Anterior cingulate cortex (tissue), 58 donors: ENCODE measurements around the gene GTF2H2C.
"Not testable (repeated sequence)": the region's sequence is repeated elsewhere in the genome, so short reads cannot be mapped to it uniquely, and the experiment has no call there.

Source experiments
- DNase-seq, 58 donors: peaks; one replicate each; lab custom pipeline; 2025; lab: John Stamatoyannopoulos, UW

GTF2H2C gene

DNA sequence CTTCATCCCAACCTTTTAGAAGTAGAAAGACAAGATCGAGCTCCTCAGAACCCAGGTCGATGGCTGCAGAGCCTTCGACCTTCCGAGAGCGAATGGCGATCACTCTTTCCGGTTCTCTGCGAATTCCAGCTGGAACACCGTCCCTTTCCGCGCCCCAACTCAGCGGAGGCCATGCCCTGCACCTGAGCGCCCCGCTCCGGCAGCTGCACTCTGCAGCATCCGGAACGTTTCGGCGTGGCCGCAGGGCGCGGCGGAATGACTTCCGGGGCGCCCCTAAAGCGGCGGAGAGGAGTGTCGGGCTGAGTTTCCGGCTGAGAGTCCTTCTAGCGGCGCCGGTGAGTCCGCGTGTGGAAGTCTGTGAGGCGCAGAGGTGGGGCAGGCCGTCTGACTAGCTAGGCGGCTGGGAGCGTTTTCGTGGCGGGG, at the start of gene GTF2H2C:
GTF2H2C (plus strand) TSS at position 284 of the 423 bp plus-strand sequence. CDS start 4,942 bp downstream, outside the sequence.
- not testable (repeated sequence) for DNase-seq

DNA sequence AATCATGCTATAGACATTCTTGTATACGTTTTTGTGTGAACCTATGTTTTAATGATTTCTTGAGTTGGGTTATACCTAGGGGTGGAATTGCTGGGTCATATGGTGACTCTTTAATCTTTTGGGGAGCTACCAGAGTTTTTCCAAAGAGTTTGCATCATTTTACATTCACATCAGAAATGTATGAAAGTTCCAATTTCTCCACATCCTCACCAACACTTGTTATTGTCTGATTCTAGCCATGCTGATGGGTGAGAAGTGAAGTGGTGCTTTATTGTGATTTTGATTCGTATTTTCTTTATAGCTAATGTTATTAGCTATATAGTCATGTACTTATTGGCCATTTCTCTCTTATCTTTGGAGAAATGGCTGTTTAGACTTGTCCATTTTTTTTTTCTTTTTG, 49.3 kb upstream of the GTF2H2C start:
- DNase-seq: no peak

DNA sequence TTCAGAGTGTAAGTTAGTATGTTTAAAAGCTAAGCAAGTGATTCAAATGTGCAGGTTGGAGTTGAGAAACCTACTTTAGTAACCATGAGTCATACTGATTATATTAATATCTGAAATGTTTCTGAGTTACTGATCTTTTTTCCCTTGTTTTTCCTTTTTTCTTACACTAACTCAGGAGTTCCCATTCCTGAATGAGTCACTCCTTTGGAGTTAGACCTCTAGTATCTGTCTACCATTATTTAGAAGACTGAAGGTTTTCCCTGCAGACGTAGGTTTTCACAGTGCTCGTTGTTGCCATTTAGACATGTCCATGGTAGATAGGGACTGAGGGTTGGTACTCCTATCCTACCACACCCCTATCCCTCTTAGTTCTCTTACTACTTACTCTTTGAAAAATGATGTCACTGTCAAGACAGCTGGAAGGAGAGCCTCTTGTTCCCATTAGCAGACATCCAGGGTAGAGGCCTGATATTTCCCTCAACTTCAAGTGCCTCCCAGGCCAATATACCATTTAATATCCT, 47.2 kb upstream of the GTF2H2C start:
- no peak for DNase-seq

DNA sequence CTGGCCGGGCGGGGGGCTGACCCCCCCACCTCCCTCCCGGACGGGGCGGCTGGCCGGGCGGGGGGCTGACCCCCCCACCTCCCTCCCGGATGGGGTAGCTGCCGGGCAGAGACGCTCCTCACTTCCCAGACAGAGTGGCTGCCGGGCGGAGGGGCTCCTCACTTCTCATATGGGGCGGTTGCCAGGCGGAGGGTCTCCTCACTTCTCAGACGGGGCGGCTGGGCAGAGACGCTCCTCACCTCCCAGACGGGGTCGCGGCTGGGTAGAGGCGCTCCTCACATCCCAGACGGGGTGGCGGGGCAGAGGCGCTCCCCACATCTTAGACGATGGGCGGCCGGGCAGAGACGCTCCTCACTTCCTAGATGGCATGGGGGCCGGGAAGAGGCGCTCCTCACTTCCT, 44.4 kb upstream of the GTF2H2C start:
- DNase-seq: not testable (repeated sequence)

DNA sequence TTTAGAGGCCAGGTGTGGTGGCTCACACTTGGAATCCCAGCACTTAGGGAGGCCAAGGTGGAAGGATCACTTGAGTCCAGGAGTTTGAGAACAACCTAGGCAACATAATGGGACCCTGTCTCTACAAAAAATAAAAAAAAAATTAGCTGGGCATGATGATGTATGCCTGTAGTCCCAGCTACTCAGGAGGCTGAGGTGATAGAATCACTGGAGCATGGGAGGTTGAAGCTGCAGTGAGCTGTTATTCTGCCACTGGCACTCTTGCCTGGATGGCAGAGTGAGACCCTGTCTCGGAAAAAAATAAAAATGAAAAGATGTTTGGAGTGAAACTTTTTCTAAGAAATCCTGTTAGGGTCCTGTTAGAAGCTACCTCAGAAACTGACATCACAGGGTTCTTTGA, 43.2 kb upstream of the GTF2H2C start:
- no peak for DNase-seq

DNA sequence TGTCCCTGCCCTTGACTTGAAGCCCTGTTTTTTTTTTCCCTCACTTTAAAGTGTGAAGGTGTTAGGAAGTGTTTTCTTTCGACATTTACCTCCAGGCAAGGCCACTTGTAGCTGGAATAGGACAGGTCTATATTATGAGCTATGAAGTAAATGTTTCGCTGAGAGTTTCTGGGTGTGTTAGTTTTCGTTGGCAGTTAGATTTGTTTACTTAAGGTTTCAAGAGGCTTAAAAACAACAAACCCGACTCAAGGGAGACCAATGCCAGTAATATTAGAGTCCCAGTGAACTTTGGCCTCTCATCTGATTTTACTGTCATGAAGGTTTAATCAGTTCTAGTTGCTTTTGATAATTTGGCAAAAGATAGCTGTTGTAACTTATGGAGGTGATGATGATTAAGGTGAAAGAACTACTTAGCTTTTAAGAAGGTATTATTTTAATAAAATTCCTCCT, 42.2 kb upstream of the GTF2H2C start:
- DNase-seq: no peak

DNA sequence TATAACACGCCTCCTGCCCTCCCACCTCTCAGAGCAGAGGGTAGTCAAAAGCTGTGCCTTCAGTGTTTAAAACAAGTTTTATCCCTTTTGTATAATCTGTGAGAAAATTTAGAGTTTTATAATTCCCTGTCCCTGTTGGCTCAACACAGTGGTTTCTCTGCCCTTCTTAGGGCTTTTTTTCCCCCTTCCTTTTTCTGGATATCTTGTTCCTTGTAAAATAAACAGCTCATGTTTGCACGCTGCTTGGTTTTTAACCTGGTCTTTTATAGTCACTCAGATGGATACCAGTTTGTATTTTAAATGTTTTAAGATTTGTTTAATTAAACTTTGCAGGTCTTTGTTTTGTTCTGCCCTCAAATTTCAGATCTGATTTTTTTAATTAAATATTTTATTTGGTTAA, 40.7 kb upstream of the GTF2H2C start:
- DNase-seq: no peak

DNA sequence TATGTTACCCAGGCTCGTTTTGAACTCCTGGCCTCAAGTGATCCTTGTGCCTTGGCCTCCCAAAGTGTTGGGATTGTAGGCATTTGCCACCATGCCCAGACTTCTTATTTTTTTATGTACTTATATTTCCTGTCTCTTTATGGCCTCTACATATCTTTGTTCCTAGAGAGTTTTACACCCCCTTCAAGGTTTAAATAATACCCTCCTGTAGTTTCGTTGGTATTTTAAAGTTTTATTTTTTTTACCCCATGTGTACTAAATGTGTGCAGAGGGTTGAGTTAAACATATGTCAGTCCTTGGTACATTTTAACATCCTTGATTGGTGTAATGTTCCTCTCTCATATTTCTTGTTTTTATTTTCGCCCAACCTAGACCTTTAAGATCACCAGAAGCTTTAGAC, 38.0 kb upstream of the GTF2H2C start:
- no peak for DNase-seq

DNA sequence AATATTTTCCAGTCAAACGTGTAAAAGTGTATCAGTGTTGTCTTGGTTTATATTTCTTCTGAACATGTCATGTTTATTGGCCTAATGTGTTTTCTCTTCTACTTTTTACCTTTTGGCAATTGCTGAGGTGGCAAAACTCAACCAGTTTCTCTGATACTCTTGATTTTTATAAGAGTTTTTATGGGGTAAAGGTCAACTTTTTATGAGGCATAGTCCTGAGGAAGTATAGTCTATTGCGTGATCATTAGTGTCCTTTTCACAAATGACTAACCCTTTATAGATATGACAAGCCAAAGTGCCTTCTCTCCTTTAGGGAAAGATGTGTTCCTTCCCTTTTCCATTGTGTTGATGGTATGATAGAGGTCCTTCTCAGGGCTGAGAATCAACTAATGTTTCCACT, 34.5 kb upstream of the GTF2H2C start:
- DNase-seq: no peak

DNA sequence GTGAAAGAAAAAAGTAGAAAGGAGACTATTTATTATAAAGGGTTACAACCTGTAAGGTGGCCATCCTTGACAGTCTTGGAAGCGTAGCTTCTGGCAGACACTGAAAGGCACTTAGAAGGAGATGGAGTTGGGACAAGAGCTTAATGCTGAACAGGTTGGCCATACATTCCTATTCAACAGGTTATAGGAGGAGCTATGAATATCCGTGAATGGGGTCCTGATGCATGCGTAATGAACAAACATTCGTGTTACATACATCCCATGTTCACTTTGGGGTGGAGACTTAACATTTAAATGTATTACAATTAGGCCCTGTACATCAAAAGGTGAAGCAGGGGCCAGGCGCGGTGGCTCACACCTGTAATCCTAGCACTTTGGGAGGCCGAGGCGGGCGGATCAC, 33.3 kb upstream of the GTF2H2C start:
- DNase-seq: no peak

DNA sequence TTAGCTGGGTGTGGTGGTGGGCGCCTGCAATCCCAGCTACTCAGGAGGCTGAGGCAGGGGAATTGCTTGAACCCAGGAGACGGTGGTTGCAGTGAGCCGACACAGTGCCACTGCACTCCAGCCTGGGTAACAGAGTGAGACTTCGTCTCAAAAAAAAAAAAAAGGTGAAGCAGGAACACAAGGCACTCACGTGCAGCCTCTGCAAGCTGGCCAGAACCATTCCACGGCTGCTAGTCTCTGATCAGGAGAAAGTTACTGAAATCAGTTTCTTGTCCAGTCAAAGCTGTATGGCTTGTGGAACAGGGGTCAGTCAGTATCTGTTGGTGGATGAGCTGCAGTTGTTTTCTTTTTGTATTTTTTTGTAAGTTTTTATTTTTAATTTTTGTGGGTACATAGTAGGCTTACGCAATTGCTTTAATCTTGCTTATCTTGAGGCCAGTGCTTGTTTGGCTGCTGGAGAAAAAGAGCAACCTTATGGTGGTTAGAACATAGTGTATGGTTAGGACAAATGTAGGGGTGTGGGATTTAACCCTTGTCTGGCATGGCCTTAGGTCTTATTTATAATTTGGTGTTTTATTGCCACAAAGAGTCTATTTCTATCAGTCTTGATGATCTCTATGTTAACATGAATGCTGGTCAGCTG, 32.7 kb upstream of the GTF2H2C start:
- no peak for DNase-seq

DNA sequence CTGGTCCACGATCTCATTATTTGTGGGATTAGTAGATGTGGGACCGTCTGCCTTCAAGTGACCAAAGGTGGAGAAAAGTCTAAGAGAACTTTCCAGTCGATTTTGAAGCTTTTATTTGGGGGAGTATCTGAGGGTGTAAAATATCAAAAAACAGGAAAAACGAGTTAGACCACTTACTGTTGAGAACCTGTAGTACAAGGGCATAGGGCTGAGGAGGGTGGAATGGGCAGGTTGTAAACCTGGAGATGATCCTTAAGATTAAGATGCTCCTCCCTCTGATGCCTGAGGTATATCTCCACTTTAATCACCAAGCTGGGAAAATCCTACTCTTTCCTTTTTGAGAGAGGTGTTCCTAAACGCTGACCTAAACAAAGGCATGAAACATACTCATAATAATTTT, 32.0 kb upstream of the GTF2H2C start:
- DNase-seq: no peak

DNA sequence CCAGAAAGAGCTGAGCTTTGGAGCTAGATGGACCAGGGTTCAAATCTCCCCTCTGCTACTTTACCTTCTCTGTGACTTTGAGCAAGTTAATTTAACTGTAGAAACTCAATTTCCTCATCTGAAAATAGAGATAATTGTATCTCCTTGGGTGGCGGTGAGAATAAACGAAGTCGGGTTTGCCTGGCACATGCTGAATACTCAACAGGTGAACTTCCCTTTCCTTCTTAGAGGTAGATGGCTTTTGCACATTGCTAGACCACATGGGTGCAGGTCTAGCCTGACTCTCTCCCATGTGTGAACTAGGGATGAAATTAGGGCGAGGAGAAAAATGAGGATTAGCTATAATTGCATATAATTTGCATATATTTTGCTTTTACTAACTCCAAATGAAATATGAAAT, 31.4 kb upstream of the GTF2H2C start:
- DNase-seq: no peak

DNA sequence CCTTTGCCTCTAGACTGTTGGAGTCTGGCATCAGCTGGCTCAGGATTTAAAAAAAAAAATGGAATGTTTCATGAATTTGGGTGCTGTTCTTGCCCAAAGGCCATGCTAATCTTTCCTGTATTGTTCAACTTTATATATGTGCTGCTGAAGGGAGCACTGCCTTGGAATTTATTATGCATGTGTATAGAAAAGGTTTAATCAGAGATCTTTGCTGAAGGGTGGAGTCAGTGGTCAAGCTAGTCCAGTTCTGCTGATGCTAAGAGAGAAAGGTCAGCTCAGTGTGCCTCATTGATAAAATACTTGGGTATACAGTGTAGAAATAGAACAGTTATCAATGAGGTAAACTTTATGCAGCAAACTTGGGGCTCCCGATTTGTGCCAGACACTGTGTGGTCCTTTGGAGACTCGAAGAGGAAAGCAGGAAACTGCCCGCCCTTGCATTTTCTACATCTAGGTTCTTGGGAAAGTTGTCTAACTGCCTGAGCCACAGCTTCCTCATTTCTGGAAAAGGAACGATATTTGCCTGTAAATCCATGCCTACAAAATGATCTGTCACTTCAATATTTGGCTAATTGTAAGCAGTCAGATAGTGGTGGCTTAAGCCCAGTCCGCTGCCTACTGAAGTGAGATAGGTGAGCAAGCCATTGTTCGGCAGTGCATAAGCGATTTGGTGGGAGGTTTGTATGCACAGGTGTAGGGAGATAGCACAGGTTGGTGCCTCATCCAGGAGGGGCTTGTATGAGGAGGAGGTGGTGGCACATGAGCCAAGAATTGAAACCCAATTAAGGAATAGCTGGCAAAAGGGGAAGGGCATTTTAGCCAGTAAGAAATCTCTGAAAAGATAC, 29.2 kb upstream of the GTF2H2C start:
- DNase-seq: no peak

DNA sequence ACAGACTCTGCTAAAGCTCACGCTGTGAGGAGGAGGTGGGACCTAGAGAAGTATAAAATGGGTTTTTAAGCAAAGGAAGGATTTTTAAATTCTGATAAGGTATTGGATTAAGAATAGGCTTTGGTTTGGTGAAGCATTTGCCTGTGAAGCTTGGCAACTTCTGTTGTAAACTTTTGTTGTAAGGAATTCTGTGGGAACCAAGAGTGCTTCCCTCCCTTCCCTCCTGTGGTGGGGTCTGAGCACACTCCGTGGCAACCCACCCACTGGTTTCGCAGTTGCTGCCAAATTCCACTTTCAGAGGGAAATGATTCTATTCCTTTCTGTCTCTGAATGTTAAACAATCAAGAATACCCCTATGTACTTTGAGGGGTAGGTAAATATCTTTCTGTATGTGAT, 28.6 kb upstream of the GTF2H2C start:
- DNase-seq: no peak

DNA sequence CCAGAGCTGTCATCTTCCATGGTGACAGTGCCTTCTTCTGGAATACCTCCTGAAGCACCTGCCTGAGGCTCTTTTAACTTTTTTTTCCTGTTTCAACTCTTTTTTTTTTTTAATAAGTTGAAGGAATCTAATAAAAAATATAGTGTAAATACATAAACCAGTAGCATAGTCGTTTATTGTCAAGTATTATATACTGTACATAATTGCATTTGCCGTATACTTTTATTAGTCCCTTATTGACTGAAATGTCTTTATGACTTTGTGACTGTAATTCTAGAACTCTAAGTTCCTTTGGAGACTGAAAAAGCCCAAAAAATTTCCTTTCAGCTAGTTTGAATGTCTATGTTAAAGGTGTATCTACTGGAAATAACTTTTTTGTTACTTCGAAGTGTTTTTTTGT, 22.1 kb upstream of the GTF2H2C start:
- not testable (repeated sequence) for DNase-seq

DNA sequence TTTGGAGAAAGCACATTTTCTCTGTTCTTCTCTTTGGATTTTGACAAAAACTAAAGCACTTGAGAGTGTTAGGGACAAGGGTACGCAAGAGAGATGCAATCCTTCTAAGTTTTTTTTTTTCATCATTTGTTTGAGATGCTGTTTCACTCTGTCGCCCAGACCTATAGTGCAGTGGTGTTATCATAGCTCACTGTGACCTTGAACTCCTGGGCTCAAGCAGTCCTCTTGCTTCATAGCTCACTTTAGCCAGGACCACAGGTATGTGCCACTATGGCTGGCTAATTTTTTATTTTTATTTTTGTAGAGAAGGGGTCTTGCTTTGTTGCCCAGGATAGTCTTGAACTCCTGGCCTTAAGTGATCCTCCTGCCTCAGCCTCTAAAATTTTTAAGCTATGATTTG, 21.3 kb upstream of the GTF2H2C start:
- not testable (repeated sequence) for DNase-seq

DNA sequence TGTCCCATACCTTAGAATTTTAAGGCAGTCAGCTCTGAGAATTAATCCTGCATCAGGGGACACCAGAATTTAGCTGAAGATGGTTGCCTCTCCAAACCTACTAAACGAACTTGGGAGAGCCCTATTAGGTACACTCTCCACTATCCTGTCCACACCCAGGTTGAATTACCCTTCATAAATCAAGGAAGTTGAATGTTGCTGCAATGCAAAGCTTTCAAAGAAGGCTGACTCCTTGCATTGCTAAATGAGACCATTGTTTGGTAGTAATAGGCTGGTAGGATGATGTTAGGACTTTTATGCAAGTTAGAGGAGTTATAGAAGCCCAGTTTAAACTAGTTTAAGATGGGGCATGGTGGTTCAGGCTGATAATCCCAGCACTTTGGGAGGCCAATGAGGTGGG, 18.6 kb upstream of the GTF2H2C start:
- not testable (repeated sequence) for DNase-seq

DNA sequence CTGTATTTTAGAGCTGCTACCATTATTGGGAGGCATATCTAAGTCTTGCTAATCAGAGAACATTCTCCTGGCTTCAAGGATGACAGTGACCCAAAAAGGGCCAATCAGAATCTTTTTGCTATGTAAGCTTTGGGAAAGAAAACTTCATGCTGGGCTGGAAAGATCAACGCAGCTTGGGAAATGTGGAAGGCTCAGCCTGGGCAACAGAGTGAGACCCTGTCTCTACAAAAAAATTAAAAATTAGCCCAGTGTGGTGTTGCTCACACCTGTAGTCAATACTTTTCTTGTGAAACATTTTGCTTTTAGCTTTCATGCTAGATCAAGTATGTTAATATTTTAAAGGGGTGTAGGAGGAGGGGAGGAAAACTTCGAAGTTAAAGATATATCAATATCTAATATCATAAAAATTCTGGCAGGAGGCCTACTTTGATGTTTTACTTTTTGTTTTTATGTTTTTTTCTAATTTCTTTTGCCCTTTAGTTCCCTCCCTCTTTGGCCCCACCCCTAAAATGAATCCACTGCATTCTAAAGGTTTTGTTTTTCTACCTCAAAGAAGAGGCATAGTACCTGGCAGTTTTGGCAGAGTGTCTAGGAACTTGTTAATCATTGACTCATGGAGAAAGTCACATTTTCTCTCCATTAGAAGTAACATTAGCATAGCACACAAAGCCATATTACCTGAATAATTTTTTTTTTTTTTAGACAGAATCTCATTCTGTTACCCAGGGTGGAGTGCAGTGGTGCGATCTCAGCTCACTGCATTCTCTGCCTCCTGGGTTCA, 17.0 kb upstream of the GTF2H2C start:
- not testable (repeated sequence) for DNase-seq

DNA sequence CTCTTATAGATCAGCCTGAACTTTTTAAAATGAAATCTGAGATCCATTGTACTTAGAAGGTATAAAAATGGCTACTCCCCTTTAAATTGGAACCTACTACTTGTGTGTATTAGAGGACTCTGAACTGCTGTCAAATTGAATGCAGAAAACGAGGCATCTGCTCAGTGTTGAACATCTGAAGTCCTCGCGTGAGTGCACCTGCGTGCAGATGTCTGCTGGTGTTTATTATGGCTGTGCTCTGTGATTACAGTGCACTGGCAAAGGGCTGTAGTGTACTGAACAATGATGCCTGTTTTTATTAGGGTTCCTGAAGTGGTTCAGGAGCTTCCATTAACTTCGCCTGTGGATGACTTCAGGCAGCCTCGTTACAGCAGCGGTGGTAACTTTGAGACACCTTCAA, 15.4 kb upstream of the GTF2H2C start:
- DNase-seq: not testable (repeated sequence)
